ENCODE data around the gene RCAN1.

RCAN1 gene

GRCh38 chr21:34614628-34615486 lies at the start of gene RCAN1:
RCAN1 (minus strand) TSS chr21:34615113; CDS start chr21:34615011, 102 bp downstream.
- 0 out of 2 replicates have a peak, but pooled peaks have one; percentile 33 for TF ChIP-seq EGR1 (IDR thresholded peaks at IDR 0.05)
- peak; percentile 44 for TF ChIP-seq MAX (IDR thresholded peaks at IDR 0.05)
- TF ChIP-seq YY1 (IDR thresholded peaks at IDR 0.05; ENCODE audit: low read depth): peak; percentile 99
- no peak for TF ChIP-seq CEBPB (IDR thresholded peaks at IDR 0.05)
- peak; percentile 99 for TF ChIP-seq USF1 (IDR thresholded peaks at IDR 0.05)

GRCh38 chr21:34661848-34662247 lies 46.9 kb upstream of the RCAN1 start:
- TF ChIP-seq YY1 (IDR thresholded peaks at IDR 0.05; ENCODE audit: low read depth) (no peak), CREB1 (IDR thresholded peaks at IDR 0.05; ENCODE audit: low read depth) (no peak), CEBPB (IDR thresholded peaks at IDR 0.05) (no peak), RAD21 (IDR thresholded peaks at IDR 0.05; ENCODE audit: low read depth) (no peak), NFIC (IDR thresholded peaks at IDR 0.05) (no peak), ZBTB7A (IDR thresholded peaks at IDR 0.05; ENCODE audit: low read depth) (no peak), TAF1 (IDR thresholded peaks at IDR 0.05; ENCODE audit: low read depth) (no peak), FOXM1 (IDR thresholded peaks at IDR 0.05; ENCODE audit: borderline replicate concordance, low read depth) (no peak), USF1 (IDR thresholded peaks at IDR 0.05) (no peak), MAX (IDR thresholded peaks at IDR 0.05) (no peak), EGR1 (IDR thresholded peaks at IDR 0.05) (no peak), TCF12 (IDR thresholded peaks at IDR 0.05; ENCODE audit: low read depth) (no peak), EP300 (IDR thresholded peaks at IDR 0.05; ENCODE audit: borderline replicate concordance) (no peak), TEAD4 (IDR thresholded peaks at IDR 0.05) (no peak), REST (IDR thresholded peaks at IDR 0.05; ENCODE audit: low read depth) (no peak)

GRCh38 chr21:34653522-34653921 lies 38.6 kb upstream of the RCAN1 start:
- TF ChIP-seq EP300 (IDR thresholded peaks at IDR 0.05; ENCODE audit: borderline replicate concordance): no peak
- no peak for TF ChIP-seq NFIC (IDR thresholded peaks at IDR 0.05)

- TF ChIP-seq YY1 (IDR thresholded peaks at IDR 0.05; ENCODE audit: low read depth) (no peak), ZBTB7A (IDR thresholded peaks at IDR 0.05; ENCODE audit: low read depth) (no peak), NFIC (IDR thresholded peaks at IDR 0.05) (no peak), REST (IDR thresholded peaks at IDR 0.05; ENCODE audit: low read depth) (no peak), FOXM1 (IDR thresholded peaks at IDR 0.05; ENCODE audit: borderline replicate concordance, low read depth) (no peak), RAD21 (IDR thresholded peaks at IDR 0.05; ENCODE audit: low read depth) (no peak), TEAD4 (IDR thresholded peaks at IDR 0.05) (no peak), CEBPB (IDR thresholded peaks at IDR 0.05) (no peak), TAF1 (IDR thresholded peaks at IDR 0.05; ENCODE audit: low read depth) (no peak), EGR1 (IDR thresholded peaks at IDR 0.05) (no peak), TCF12 (IDR thresholded peaks at IDR 0.05; ENCODE audit: low read depth) (no peak), CREB1 (IDR thresholded peaks at IDR 0.05; ENCODE audit: low read depth) (no peak), MAX (IDR thresholded peaks at IDR 0.05) (no peak)
Observed at GRCh38 chr21:34651642-34652041, 36.7 kb upstream of the RCAN1 start.

- TF ChIP-seq REST (IDR thresholded peaks at IDR 0.05; ENCODE audit: low read depth): no peak
- TF ChIP-seq ZBTB7A (IDR thresholded peaks at IDR 0.05; ENCODE audit: low read depth): no peak
- TF ChIP-seq YY1 (IDR thresholded peaks at IDR 0.05; ENCODE audit: low read depth): no peak
- TF ChIP-seq RAD21 (IDR thresholded peaks at IDR 0.05; ENCODE audit: low read depth): no peak
- no peak for TF ChIP-seq CREB1 (IDR thresholded peaks at IDR 0.05; ENCODE audit: low read depth)
- TF ChIP-seq USF1 (IDR thresholded peaks at IDR 0.05): no peak
- no peak for TF ChIP-seq EGR1 (IDR thresholded peaks at IDR 0.05)
- TF ChIP-seq FOXM1 (IDR thresholded peaks at IDR 0.05; ENCODE audit: borderline replicate concordance, low read depth): no peak
- TF ChIP-seq CEBPB (IDR thresholded peaks at IDR 0.05): no peak
- TF ChIP-seq TCF12 (IDR thresholded peaks at IDR 0.05; ENCODE audit: low read depth): no peak
- TF ChIP-seq EP300 (IDR thresholded peaks at IDR 0.05; ENCODE audit: borderline replicate concordance): no peak
- no peak for TF ChIP-seq NFIC (IDR thresholded peaks at IDR 0.05)
- no peak for TF ChIP-seq MAX (IDR thresholded peaks at IDR 0.05)
- no peak for TF ChIP-seq TAF1 (IDR thresholded peaks at IDR 0.05; ENCODE audit: low read depth)
- no peak for TF ChIP-seq TEAD4 (IDR thresholded peaks at IDR 0.05)
Observed at GRCh38 chr21:34650861-34651431, 36.0 kb upstream of the RCAN1 start.

Data from Ishikawa (cell line).